DOHH2 (cell line): ENCODE measurements around the gene CKB.

ENCODE experiments used
- H3F3A ChIP-seq: fragments of 200-600 bp; sonication (generic), shearing (Covaris generic); 2 replicates; pipeline ENCODE4 v1.6.0; 2016; ENCODE audit warnings: antibody characterized with exemption, mild to moderate bottlenecking; ENCODE audit not compliant: control insufficient read depth, insufficient read depth
- H3K27ac ChIP-seq: fragments of 200-600 bp; sonication (generic); 2 replicates; pipeline ENCODE4 v1.5.1; 2014; ENCODE audit warnings: low read depth, mild to moderate bottlenecking, low read length, moderate library complexity
- H3K27me3 ChIP-seq: fragments of 200-600 bp; sonication (generic); 2 replicates; pipeline ENCODE4 v1.6.1; 2014; ENCODE audit warnings: mild to moderate bottlenecking, low read length, mixed read lengths; ENCODE audit not compliant: control insufficient read depth
- H3K36me3 ChIP-seq: fragments of 200-600 bp; sonication (generic); 2 replicates; pipeline ENCODE4 v1.6.1; 2014; ENCODE audit warnings: mild to moderate bottlenecking, low read length, moderate library complexity, mixed read lengths; ENCODE audit not compliant: control insufficient read depth
- H3K4me1 ChIP-seq: fragments of 200-600 bp; sonication (generic); 2 replicates; pipeline ENCODE4 v1.6.1; 2014; ENCODE audit warnings: mild to moderate bottlenecking, low read length, mixed read lengths; ENCODE audit not compliant: control insufficient read depth
- H3K4me2 ChIP-seq: fragments of 200-600 bp; sonication (generic); 2 replicates; pipeline ENCODE4 v1.6.0; 2014; ENCODE audit warnings: mild to moderate bottlenecking, low read length, moderate library complexity
- H3K4me3 ChIP-seq: fragments of 200-600 bp; sonication (generic); 2 replicates; pipeline ENCODE4 v1.5.1; 2014; ENCODE audit warnings: mild to moderate bottlenecking, low read length, mixed read lengths
- H3K79me2 ChIP-seq: fragments of 200-600 bp; sonication (generic); 2 replicates; pipeline ENCODE4 v1.6.1; 2014; ENCODE audit warnings: mild to moderate bottlenecking, low read length, mixed read lengths; ENCODE audit not compliant: control insufficient read depth
- H3K9me2 ChIP-seq: fragments of 200-600 bp; sonication (generic); replicated peaks from 2 replicates; pipeline ENCODE4 v1.6.1; 2014; ENCODE audit warnings: mild to moderate bottlenecking, low read length, mixed read lengths; ENCODE audit not compliant: control insufficient read depth
- H3K9me3 ChIP-seq: fragments of 200-600 bp; sonication (generic); 2 replicates; pipeline ENCODE4 v1.6.1; 2014; ENCODE audit warnings: antibody characterized with exemption, low read length, mixed read lengths; ENCODE audit not compliant: control insufficient read depth, insufficient read depth
- H4K20me1 ChIP-seq: fragments of 200-600 bp; sonication (generic); 2 replicates; pipeline ENCODE4 v1.6.0; 2014; ENCODE audit warnings: low read depth, mild to moderate bottlenecking, antibody characterized with exemption, low read length, moderate library complexity; ENCODE audit not compliant: control insufficient read depth, insufficient read depth
- EZH2phosphoT487 ChIP-seq: fragments of 200-600 bp; sonication (generic); IDR thresholded peaks from 2 replicates; pipeline ENCODE4 v1.6.1; 2017; ENCODE audit warnings: borderline replicate concordance, mild to moderate bottlenecking, antibody characterized with exemption, low read length, moderate library complexity, mixed read lengths
- TF ChIP-seq, protein P1 (sequence below): fragments of 200-600 bp; sonication (generic); IDR thresholded peaks from one replicate; pipeline ENCODE4 v1.5.1; 2014; ENCODE audit warnings: antibody characterized with exemption, mild to moderate bottlenecking, low read depth, low read length; ENCODE audit not compliant: poor library complexity, severe bottlenecking

Gene CKB

DNA sequence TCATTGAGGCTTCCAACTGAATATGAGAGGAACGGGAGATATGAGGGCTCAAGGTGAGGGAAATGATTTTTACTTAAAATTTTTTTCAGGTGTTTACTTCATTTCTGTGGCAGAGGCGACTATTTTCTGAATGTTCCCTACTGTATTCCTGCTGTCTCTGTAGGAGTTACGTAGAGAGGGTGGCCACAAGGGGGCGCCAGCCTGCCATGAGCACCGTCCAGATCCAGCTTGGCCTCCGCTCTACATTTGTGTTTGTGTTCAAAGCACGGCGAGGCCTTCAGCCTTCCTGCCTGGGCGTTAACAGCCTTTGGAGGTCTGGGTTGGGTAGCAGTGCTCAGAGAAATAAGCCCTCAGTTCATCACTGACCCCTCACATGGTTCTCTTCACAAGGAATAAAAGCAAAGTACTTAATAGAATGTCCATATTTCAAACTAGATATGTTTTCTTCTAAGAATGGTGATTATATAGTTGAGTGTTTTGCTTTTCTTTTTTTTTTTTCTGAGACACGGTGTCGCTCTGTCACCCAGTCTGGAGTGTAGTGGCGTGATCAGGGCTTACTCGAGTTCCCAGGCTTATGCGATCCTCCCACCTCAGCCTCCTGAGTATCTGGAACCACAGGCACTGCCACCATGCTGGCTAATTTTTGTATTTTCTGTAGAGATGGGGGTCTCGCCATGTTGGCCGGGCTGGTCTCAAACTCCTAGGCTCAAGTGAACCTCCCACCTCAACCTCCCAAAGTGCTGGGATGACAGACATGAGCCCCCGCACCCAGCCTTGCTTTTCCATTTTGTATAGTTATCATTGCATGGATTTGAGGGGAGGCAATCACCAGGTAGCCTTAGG, 22.3 kb downstream of the CKB start:
- Histone ChIP-seq H3K9me3 (no peaks in the 10 kb centered on the region), H3K4me3 (no peak overlapping the region), H3K27me3 (no peaks in the 10 kb centered on the region), H3K4me1 (peaks cover 3% of the 10 kb centered on the region), H3K4me2 (no peak overlapping the region), H3K9me2 (no peaks in the 10 kb centered on the region), H3K36me3 (peaks cover 70% of the 10 kb centered on the region), H3K79me2 (peaks cover 4% of the 10 kb centered on the region; the same call in 1 of the 2 replicates), H3K27ac (no peak overlapping the region), H3F3A (peaks cover 14% of the 10 kb centered on the region), H4K20me1 (no peaks in the 10 kb centered on the region)
- no peak for TF ChIP-seq EZH2phosphoT487
- TF ChIP-seq, protein P1, sequence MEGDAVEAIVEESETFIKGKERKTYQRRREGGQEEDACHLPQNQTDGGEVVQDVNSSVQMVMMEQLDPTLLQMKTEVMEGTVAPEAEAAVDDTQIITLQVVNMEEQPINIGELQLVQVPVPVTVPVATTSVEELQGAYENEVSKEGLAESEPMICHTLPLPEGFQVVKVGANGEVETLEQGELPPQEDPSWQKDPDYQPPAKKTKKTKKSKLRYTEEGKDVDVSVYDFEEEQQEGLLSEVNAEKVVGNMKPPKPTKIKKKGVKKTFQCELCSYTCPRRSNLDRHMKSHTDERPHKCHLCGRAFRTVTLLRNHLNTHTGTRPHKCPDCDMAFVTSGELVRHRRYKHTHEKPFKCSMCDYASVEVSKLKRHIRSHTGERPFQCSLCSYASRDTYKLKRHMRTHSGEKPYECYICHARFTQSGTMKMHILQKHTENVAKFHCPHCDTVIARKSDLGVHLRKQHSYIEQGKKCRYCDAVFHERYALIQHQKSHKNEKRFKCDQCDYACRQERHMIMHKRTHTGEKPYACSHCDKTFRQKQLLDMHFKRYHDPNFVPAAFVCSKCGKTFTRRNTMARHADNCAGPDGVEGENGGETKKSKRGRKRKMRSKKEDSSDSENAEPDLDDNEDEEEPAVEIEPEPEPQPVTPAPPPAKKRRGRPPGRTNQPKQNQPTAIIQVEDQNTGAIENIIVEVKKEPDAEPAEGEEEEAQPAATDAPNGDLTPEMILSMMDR = peak; percentile 98

DNA sequence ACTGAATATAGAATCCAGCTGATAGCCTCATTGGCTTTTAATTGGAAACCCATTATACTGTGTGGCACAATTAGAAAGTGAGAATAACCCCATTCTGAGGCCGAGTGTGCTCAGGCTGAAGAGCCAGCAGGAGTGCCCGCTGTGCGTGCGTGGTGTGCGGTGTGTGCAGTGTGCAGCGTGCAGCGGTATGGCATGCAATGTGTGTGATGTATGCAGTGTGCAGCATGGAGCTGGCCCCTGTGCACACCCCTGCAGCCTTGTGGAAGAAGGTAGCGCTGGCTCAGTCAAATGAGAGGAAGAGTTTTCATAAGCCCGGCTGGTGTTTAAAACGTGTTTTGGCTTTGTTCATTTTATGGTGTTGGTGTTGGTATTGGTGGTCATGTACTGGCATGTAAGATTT, 22.9 kb downstream of the CKB start:
- no peak overlapping the region for H3K4me2 ChIP-seq
- no peak overlapping the region for H3K4me3 ChIP-seq
- H3K27me3 ChIP-seq = no peaks in the 10 kb centered on the region
- no peaks in the 10 kb centered on the region for H4K20me1 ChIP-seq
- peaks cover 69% of the 10 kb centered on the region for H3K36me3 ChIP-seq
- H3F3A ChIP-seq = peaks cover 14% of the 10 kb centered on the region
- TF ChIP-seq EZH2phosphoT487 = no peak
- TF ChIP-seq, protein P1 = no peak
- no peaks in the 10 kb centered on the region for H3K9me2 ChIP-seq
- H3K27ac ChIP-seq = no peak overlapping the region
- peaks cover 3% of the 10 kb centered on the region for H3K4me1 ChIP-seq
- H3K79me2 ChIP-seq = peaks cover 4% of the 10 kb centered on the region; the same call in 1 of the 2 replicates
- H3K9me3 ChIP-seq = no peaks in the 10 kb centered on the region

DNA sequence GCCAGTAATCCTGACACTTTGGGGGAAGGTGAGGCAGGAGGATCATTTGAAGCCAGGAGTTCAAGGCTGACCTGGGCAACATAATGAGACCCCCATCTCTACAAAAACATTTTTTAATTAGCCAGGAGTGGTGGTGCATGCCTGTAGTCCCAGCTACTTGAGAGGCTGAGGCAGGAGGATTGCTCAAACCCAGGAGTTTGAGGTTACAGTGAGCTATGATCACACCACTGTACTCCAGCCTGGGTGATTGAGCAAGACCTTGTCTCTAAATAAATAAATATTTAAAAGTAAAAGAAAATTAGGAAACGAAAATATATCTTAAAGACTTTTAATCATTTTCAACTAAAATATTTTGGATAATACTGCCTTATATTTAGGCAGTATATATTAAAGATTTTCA, 25.9 kb downstream of the CKB start:
- Histone ChIP-seq H3K9me3 (no peaks in the 10 kb centered on the region), H3K27me3 (no peaks in the 10 kb centered on the region), H3F3A (peaks cover 14% of the 10 kb centered on the region), H3K4me2 (no peak overlapping the region), H3K4me3 (no peak overlapping the region), H3K36me3 (peaks cover 52% of the 10 kb centered on the region), H3K9me2 (no peaks in the 10 kb centered on the region), H4K20me1 (no peaks in the 10 kb centered on the region), H3K27ac (no peak overlapping the region), H3K4me1 (peaks cover 3% of the 10 kb centered on the region), H3K79me2 (peaks cover 4% of the 10 kb centered on the region; the same call in 1 of the 2 replicates)
- TF ChIP-seq, protein P1 = no peak
- no peak for TF ChIP-seq EZH2phosphoT487
